MG63 (cell line): ENCODE results near the gene RTKN. TPM values are rescaled to one million over a fixed set of nuclear protein-coding genes. Genes with fewer than 3 reads are reported as not detected.

ENCODE experiments used
- DNase-seq: peaks from one replicate; pipeline ENCODE4 v3.0.0-alpha.2; 2020
- H3K27me3 ChIP-seq: fragments of 250-450 bp; sonication (Bioruptor Pico); 2 replicates; pipeline ENCODE4 v1.5.1; 2020; ENCODE audit warnings: mild to moderate bottlenecking, moderate library complexity
- H3K36me3 ChIP-seq: fragments of 250-450 bp; sonication (Bioruptor Pico); 2 replicates; pipeline ENCODE4 v1.5.1; 2020; ENCODE audit warnings: mild to moderate bottlenecking, moderate library complexity
- H3K4me3 ChIP-seq: fragments of 250-450 bp; sonication (Bioruptor Pico); 2 replicates; pipeline ENCODE4 v1.5.1; 2020; ENCODE audit warnings: mild to moderate bottlenecking, moderate library complexity
- H3K9me3 ChIP-seq: fragments of 250-450 bp; sonication (Bioruptor Pico); 2 replicates; pipeline ENCODE4 v1.5.1; 2020; ENCODE audit warnings: mild to moderate bottlenecking, moderate library complexity
- total RNA-seq: library from RNA; depleted of rRNA; stranded (reverse); fragments of >200 nt; shearing (Covaris generic); gene quantifications from 2 replicates; pipeline ENCODE4 v1.2.3, GENCODE V29; 2014; ENCODE audit warnings: low replicate concordance

RTKN gene
- total RNA-seq, 1 experiment from 2014 or later = 8.8 TPM

- Histone ChIP-seq H3K27me3 (no peaks in the 10 kb centered on the region), H3K9me3 (no peaks in the 10 kb centered on the region), H3K4me3 (no peak overlapping the region), H3K36me3 (no peaks in the 10 kb centered on the region)
- DNase-seq = no peak
Measured at GRCh38 chr2:74414441-74414840, 27.3 kb downstream of the RTKN start.

- Histone ChIP-seq H3K27me3 (no peaks in the 10 kb centered on the region), H3K9me3 (no peaks in the 10 kb centered on the region), H3K4me3 (no peak overlapping the region), H3K36me3 (no peaks in the 10 kb centered on the region)
- no peak for DNase-seq
Measured at GRCh38 chr2:74413001-74413698, 28.6 kb downstream of the RTKN start.

- Histone ChIP-seq H3K4me3 (no peak overlapping the region), H3K36me3 (no peaks in the 10 kb centered on the region), H3K9me3 (no peaks in the 10 kb centered on the region), H3K27me3 (no peaks in the 10 kb centered on the region)
- DNase-seq = no peak
Measured at GRCh38 chr2:74407682-74408081, 34.1 kb downstream of the RTKN start.

GRCh38 chr2:74406035-74406434, 35.7 kb downstream of the RTKN start:
- Histone ChIP-seq H3K27me3 (no peaks in the 10 kb centered on the region), H3K36me3 (no peaks in the 10 kb centered on the region), H3K9me3 (no peaks in the 10 kb centered on the region), H3K4me3 (no peak overlapping the region)
- DNase-seq = no peak

DNA sequence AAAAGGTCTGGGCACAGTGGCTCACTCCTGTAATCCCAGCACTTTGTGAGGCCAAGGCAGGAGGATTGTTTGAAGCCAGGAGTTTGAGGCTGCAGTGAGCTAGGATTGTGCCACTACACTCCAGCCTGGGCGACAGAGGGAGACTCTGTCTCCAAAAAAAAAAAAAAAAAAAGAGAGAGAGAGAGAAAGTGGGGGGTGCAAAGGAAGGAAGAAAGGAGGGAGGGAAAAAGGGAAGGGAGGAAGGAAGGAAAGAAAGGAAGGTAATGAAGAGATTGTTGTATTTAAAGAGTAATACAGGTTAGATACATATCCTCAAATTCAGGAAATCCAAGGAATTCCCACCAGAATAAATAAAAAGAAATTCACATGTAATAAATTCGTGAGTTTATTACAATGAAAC, 39.8 kb downstream of the RTKN start:
- no peak for DNase-seq
- H3K27me3 ChIP-seq = no peaks in the 10 kb centered on the region
- H3K9me3 ChIP-seq = no peaks in the 10 kb centered on the region
- no peaks in the 10 kb centered on the region for H3K36me3 ChIP-seq
- H3K4me3 ChIP-seq = no peak overlapping the region

GRCh38 chr2:74399785-74400184, 42.0 kb downstream of the RTKN start:
- H3K4me3 ChIP-seq = no peak overlapping the region
- DNase-seq = no peak
- no peaks in the 10 kb centered on the region for H3K27me3 ChIP-seq
- H3K9me3 ChIP-seq = no peaks in the 10 kb centered on the region
- no peaks in the 10 kb centered on the region for H3K36me3 ChIP-seq

- DNase-seq = no peak
- Histone ChIP-seq H3K4me3 (no peak overlapping the region), H3K36me3 (no peaks in the 10 kb centered on the region), H3K27me3 (no peaks in the 10 kb centered on the region), H3K9me3 (no peaks in the 10 kb centered on the region)
Measured at GRCh38 chr2:74396149-74396548, 45.6 kb downstream of the RTKN start.

GRCh38 chr2:74393525-74393924, 48.2 kb downstream of the RTKN start:
- Histone ChIP-seq H3K9me3 (no peaks in the 10 kb centered on the region), H3K36me3 (no peaks in the 10 kb centered on the region), H3K4me3 (no peak overlapping the region), H3K27me3 (no peaks in the 10 kb centered on the region)
- DNase-seq = no peak

DNA sequence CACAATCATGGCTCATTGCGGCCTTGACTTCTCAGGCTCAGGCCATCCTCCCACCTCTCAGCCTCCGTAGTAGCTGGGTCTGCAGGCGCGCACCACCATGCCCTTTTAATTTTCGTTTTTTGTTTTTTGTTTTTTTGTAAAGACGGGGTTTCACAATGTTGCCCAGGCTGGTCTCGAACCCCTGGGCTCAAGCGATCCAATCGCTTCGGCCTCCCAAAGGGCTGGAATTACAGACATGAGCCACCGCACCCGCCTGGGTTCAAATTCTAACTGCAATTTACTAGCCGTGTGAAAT, 49.3 kb downstream of the RTKN start:
- Histone ChIP-seq H3K4me3 (peak overlapping the region; percentile 76), H3K9me3 (no peaks in the 10 kb centered on the region), H3K36me3 (no peaks in the 10 kb centered on the region), H3K27me3 (no peaks in the 10 kb centered on the region)
- DNase-seq = no peak

DNA sequence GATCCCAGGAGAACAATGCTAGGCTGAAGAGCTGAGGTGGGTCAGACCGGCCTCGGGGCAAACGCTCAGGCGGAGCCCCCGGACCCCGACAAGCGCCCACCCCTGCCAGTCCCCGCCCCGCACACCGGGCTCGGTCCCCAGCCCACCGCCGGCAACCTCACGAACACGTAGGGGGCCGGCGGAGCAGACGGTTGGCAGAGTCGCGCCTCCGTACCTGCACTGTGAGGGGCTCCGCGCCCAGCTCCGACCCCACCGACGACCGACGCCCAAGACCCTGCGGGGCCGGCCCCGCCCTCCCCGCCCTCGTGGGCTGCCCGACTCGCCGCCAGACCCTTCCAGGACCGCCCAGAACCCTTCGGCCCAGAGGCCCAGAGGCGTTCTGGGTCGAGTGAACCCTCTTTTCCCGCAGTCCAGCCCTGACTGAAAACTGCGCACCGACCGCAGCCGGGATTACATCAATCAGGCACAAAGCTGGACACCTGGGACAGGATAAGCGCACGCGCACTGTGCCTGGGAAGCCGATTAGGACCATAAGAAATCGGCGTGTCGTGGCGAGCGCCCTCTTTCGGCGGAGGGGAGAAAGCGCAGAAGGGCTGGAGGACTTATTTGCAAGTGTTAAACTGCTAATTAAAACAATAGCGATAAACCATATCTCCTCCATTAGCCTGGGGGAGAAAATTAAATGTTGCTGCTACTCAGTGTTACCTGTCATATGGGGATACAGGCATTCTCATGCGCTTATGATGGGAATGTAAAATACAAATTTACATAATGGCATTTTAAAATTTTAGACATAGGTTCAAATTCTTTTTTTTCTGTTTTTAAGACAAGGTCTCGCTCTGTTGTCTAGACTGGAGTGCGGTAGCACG, 49.9 kb downstream of the RTKN start:
- Histone ChIP-seq H3K9me3 (no peaks in the 10 kb centered on the region), H3K36me3 (no peaks in the 10 kb centered on the region), H3K27me3 (no peaks in the 10 kb centered on the region), H3K4me3 (peak overlapping the region; percentile 76)
- DNase-seq = peak; percentile 77

DNA sequence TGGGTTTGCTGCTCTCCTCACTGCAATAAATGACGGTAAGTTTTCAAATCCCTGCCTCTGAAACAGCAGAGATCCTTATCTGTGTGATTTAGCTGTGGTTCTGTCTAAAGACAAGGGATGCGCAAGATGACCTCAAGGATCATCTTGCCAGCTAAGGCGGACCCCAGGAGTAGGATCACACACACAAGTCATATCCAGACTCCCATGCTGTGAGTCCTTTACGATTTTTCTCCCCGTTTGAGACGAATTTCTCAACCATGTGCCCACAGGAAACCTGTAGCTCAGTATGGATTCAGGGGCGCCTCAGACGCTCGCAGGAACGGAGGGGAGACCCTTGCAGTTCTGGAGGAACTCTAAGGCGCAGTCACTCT, 50.5 kb downstream of the RTKN start:
- Histone ChIP-seq H3K36me3 (no peaks in the 10 kb centered on the region), H3K9me3 (no peaks in the 10 kb centered on the region), H3K27me3 (no peaks in the 10 kb centered on the region), H3K4me3 (peak overlapping the region; percentile 76)
- DNase-seq = no peak

- H3K27me3 ChIP-seq = no peaks in the 10 kb centered on the region
- no peaks in the 10 kb centered on the region for H3K9me3 ChIP-seq
- H3K4me3 ChIP-seq = peak overlapping the region; percentile 76
- H3K36me3 ChIP-seq = no peaks in the 10 kb centered on the region
- DNase-seq = no peak
Measured at GRCh38 chr2:74390606-74391005, 51.1 kb downstream of the RTKN start.

DNA sequence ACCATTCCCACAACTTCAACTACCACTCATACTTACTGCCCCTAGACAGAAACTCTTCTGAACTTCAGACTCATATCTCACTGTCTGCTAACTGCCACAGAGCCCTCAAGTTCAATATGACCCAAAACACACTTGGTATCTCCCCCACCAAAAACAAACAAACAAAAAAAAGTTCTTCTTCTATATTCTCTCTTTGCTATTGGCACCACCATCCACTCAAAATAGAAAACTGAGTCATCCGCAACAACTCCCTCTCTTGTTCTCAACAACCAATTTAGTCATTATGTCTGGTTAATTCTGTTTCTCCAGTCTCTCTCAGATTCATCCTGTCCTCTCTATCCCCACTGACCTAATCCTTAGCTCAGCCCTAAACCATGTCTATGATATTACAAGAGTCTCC, 54.4 kb downstream of the RTKN start:
- Histone ChIP-seq H3K27me3 (no peaks in the 10 kb centered on the region), H3K4me3 (no peak overlapping the region), H3K9me3 (no peaks in the 10 kb centered on the region), H3K36me3 (0 out of 2 replicates have a peak, but pooled peaks cover 5% of the 10 kb centered on the region)
- no peak for DNase-seq

DNA sequence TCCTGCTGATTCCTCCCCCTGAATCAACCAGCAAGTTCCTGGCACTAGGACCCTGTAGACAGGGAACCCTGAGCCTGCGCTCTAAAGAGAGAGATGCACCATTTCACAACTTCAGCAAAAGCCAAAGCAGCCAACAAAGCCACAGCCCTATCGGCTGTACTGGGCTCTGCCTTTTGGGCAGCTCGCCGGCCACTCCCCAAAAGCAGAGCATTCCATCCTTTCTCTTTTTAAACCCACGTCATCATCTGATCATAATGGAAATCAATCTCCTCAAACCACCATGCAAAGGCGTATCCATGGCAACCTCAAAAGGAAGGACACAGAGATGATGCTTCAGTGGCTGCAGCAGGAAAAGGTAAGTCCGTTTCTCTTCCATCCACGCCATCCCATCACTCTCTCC, 56.3 kb downstream of the RTKN start:
- H3K9me3 ChIP-seq = no peaks in the 10 kb centered on the region
- DNase-seq = no peak
- no peaks in the 10 kb centered on the region for H3K27me3 ChIP-seq
- peaks cover 10% of the 10 kb centered on the region for H3K36me3 ChIP-seq
- no peak overlapping the region for H3K4me3 ChIP-seq

DNA sequence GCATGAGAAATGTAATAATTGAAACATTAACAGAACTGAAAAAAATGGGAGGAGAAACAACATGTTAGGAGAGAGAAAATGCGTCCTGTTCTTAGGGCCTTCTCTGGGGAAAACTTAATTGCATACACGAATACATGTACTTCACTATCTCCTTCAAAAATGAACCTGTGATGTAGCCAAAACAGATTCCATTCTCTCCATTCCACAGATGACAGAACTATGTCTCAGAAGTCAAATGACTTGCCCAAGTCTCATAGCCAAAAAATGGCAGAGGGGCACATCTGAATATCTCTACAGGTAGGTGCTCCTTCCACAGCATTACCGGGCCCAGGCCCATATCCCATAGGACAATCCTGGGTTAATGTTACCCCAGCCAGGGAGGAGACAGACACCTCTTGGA, 57.7 kb downstream of the RTKN start:
- H3K4me3 ChIP-seq = no peak overlapping the region

GRCh38 chr2:74383254-74383653, 58.5 kb downstream of the RTKN start:
- Histone ChIP-seq H3K9me3 (no peaks in the 10 kb centered on the region), H3K36me3 (peaks cover 10% of the 10 kb centered on the region), H3K4me3 (no peak overlapping the region), H3K27me3 (no peaks in the 10 kb centered on the region)
- DNase-seq = peak; percentile 11

More for the DNA sequence above, 57.7 kb downstream of the RTKN start:
- no peak for DNase-seq
- Histone ChIP-seq H3K9me3 (no peaks in the 10 kb centered on the region), H3K27me3 (no peaks in the 10 kb centered on the region), H3K36me3 (peaks cover 10% of the 10 kb centered on the region)

DNA sequence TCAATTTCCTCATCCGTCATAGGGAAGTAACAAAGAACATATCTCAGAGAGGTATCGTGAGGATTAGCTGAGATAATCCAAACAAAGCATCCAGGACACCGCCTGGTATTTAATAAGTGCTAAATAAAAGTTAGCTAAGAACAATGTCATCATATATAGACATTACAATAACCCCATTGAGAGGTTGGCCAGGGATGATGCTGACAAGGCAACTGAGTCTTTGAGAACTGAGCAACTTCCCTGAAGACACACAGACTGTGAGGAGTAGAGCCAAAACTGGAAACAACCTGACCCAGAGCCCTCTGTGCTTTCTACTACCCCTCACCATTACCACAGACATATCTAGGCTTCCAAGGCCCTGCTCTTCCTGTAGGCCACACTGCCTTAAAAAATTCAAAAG, 60.0 kb downstream of the RTKN start:
- Histone ChIP-seq H3K36me3 (peaks cover 16% of the 10 kb centered on the region), H3K4me3 (no peak overlapping the region), H3K27me3 (no peaks in the 10 kb centered on the region), H3K9me3 (no peaks in the 10 kb centered on the region)
- no peak for DNase-seq
